Ovary (tissue), 9 donors: ENCODE data around the gene PDK3. TPM values are rescaled to one million over a fixed set of nuclear protein-coding genes. Genes with fewer than 3 reads are reported as not detected.

Experiments
- DNase-seq, 5 donors: peaks; one replicate each; pipeline ENCODE4 v3.0.0-alpha.2; 2019 to 2020
- H3K27ac ChIP-seq, 2 donors: fragments of 200-600 bp; one replicate each; pipeline versions ENCODE4 v1.5.1 to v1.8.0; 2019 to 2022
- H3K27me3 ChIP-seq: fragments of 200-600 bp; one replicate; pipeline ENCODE4 v1.8.0; 2022
- H3K36me3 ChIP-seq: fragments of 200-600 bp; sonication (generic); one replicate; pipeline ENCODE4 v1.5.1; 2019
- H3K4me1 ChIP-seq: one replicate; pipeline ENCODE4 v1.8.1; 2013; ENCODE audit warnings: mild to moderate bottlenecking, moderate library complexity; ENCODE audit not compliant: insufficient read depth
- H3K4me3 ChIP-seq: fragments of 200-600 bp; sonication (generic); one replicate; pipeline ENCODE4 v1.5.1; 2017
- H3K9me3 ChIP-seq, 2 donors: fragments of 200-600 bp in 1 of 2; sonication (generic) in 1 of 2; one replicate each; pipeline versions ENCODE4 v1.5.1 to v1.8.1; 2013 to 2019; ENCODE audit warnings: mild to moderate bottlenecking in 1 of 2, moderate library complexity in 1 of 2
- EP300 ChIP-seq: sonication (generic); formaldehyde crosslinking; IDR thresholded peaks from one replicate; pipeline ENCODE4 v1.6.1; 2017; ENCODE audit warnings: antibody characterized with exemption
- POLR2A ChIP-seq: fragments of 450-650 bp; IDR thresholded peaks from one replicate; pipeline ENCODE4 v1.6.1; 2017; ENCODE audit warnings: antibody characterized with exemption, mild to moderate bottlenecking, moderate library complexity
- WGBS, 3 donors: extraction: QIAGEN DNeasy Blood & Tissue Kit in 1 of 3; methylation state at CpG; one replicate each; pipeline versions ENCODE4 v1.1.5 to v1.1.7; 2013 to 2017; 5-methylcytosine and 5-hydroxymethylcytosine counted together
- intact Hi-C, 4 donors: fragments of 100-400 bp; cut with DNase I; formaldehyde crosslinking; loops; one replicate each; pipeline versions ENCODE4 v1.11.0 to v1.15.1; 2022 to 2023
- polyA plus RNA-seq, 2 donors: library from polyadenylated mRNA; stranded (reverse); fragments of 200-250 nt in 1 of 2; fragments of 350-450 nt in 1 of 2; fragmentation: Illumina TruSeq in 1 of 2; extraction: RNeasy Lipid Tissue Mini Kit (QIAGEN cat#74804) in 1 of 2; gene quantifications; one replicate each; pipeline ENCODE4 v1.2.3, GENCODE V29; 2013 to 2014
- total RNA-seq, 7 donors: library from RNA; depleted of rRNA in 2 of 7; stranded (reverse); fragments of >200 nt in 2 of 7; fragmentation: NEBNext Ultra II Directional in 3 of 7; extraction: Animal tissue kit (Norgen Biotek cat#: 25700) in 3 of 7; gene quantifications; one replicate each; pipeline versions ENCODE4 v1.1.0 to v1.2.4, GENCODE V29; 2016 to 2023
- TF ChIP-seq, protein P1 (sequence below), 3 donors: fragments of 450-650 bp in 2 of 3; fragments of 200-600 bp in 1 of 3; IDR thresholded peaks; one replicate each; pipeline versions ENCODE4 v1.5.1 to v1.8.0; 2016 to 2022; ENCODE audit warnings: antibody characterized with exemption in 3 of 3, mild to moderate bottlenecking in 1 of 3
- donor health status: DM: no; HTN: no; CAD: no; lungs with moderate emphysema.
- donor health status: DM: no; HTN: no; CAD: no.
- donor health status: Bipolar disorder and iron deficiency.
- donor health status: DM: yes; HTN: yes; CAD: no.
- donor health status: DM: no; HTN: no; CAD: no.
- donor health status: DM: yes; HTN: yes; CAD: no.

PDK3 gene
- total and polyA plus RNA-seq, 9 donors = 3.1 to 30.9 (median 20.2) TPM

DNA sequence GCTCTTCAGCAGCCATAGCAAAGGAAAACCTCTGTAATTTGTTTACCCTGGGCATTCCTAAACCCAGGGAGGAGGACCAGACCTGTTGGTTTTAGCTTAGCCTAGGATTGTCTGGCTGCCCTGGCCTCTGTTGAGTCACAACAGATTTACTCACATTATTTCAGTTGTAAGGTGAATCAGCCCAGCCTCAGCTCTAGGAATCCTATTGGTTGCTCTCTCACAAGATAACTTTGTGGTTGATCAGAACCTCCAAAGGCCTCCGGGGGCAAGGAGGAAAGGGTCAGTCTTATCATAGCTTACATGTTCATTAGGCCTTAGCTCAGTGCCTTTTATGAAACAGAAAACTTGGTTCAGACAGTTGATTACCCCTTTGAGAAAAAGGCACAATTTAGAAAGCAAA is 41.0 kb downstream of the PDK3 start:
- H3K27me3 ChIP-seq = no peaks in the 10 kb centered on the region
- no peak for TF ChIP-seq POLR2A
- TF ChIP-seq, protein P1, sequence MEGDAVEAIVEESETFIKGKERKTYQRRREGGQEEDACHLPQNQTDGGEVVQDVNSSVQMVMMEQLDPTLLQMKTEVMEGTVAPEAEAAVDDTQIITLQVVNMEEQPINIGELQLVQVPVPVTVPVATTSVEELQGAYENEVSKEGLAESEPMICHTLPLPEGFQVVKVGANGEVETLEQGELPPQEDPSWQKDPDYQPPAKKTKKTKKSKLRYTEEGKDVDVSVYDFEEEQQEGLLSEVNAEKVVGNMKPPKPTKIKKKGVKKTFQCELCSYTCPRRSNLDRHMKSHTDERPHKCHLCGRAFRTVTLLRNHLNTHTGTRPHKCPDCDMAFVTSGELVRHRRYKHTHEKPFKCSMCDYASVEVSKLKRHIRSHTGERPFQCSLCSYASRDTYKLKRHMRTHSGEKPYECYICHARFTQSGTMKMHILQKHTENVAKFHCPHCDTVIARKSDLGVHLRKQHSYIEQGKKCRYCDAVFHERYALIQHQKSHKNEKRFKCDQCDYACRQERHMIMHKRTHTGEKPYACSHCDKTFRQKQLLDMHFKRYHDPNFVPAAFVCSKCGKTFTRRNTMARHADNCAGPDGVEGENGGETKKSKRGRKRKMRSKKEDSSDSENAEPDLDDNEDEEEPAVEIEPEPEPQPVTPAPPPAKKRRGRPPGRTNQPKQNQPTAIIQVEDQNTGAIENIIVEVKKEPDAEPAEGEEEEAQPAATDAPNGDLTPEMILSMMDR (IDR thresholded peaks at IDR 0.05) = no peak
- TF ChIP-seq EP300 = no peak
- intact Hi-C loops = no loop called here
- 79 to 88% (median 81%) methylated on average over 1 of the region's 1 CpG for WGBS, 3 donors
- no peaks in the 10 kb centered on the region for H3K4me1 ChIP-seq
- no peaks in the 10 kb centered on the region for H3K9me3 ChIP-seq
- no peak for DNase-seq
- H3K27ac ChIP-seq = no peak overlapping the region
- no peak overlapping the region for H3K4me3 ChIP-seq
- H3K36me3 ChIP-seq = no peaks in the 10 kb centered on the region

DNA sequence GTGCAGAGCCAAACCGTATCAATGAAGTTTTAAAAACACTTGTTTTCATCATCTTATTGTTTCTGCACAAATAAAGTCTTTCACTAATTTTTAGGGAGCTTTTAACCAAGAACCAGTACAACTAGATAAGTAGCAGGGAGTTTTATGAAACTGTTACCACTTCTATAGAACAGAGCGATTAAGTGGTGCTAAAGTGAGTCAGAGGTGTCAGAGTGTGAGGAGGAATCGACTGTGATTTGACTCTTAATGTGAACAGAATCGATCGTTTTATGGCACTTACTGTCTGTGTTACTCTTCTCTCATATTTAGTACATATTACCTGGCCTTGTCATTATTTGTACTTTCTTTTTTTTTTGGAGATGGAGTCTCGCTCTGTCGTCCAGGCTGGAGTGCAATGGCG is 43.3 kb downstream of the PDK3 start:
- no peaks in the 10 kb centered on the region for H3K36me3 ChIP-seq
- intact Hi-C loops = no loop called here
- no peak overlapping the region for H3K4me3 ChIP-seq
- TF ChIP-seq POLR2A (no peak), EP300 (no peak)
- TF ChIP-seq, protein P1 (IDR thresholded peaks at IDR 0.05) = no peak
- no peak for DNase-seq
- H3K4me1 ChIP-seq = no peaks in the 10 kb centered on the region
- H3K9me3 ChIP-seq = no peaks in the 10 kb centered on the region
- no peak overlapping the region for H3K27ac ChIP-seq
- WGBS, 3 donors = 84 to 88% (median 86%) methylated on average over 8 of the region's 8 CpGs
- no peaks in the 10 kb centered on the region for H3K27me3 ChIP-seq

DNA sequence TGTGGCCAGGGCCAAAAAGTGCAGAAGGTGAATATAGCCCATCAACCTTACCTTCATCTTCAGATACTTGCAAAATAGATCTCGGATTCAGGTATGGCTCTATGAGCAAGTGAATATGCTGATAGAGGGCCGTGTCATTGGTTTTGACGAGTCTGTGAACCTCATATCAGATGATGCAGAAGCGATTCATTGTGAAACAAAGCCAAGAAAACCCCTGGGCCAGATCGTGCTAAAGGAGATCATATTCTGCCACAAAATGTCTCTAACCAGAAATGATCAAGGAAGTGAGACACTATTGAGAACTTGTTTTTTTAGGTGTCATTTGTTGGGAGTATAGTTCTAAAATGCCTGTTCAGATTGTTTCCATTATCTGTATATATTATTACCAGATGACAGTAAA is 48.3 kb downstream of the PDK3 start:
- TF ChIP-seq POLR2A (no peak), EP300 (no peak)
- TF ChIP-seq, protein P1 (IDR thresholded peaks at IDR 0.05) = no peak
- H3K4me3 ChIP-seq = no peak overlapping the region
- intact Hi-C loops = no loop called here

DNA sequence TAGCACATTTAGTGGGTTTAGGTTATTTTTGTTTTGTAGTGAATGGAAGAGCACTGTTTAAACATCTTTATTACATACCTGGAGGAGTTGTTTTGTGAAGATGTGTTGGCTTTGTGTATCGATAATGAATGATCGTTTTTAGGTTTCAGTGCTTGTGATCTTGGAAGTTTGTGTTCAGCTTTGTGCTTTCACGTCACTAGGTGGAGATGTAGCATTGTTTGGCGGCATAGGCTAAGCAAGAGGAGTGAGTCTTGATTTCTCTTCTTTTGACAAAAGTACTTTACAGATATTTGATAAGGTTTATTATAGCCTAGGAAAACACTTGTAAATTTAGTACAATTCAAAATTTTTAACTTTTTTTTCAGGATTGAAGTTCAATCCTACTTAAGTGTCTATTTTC is 50.4 kb downstream of the PDK3 start:
- H3K27ac ChIP-seq = no peak overlapping the region
- H3K4me1 ChIP-seq = no peaks in the 10 kb centered on the region
- no peak overlapping the region for H3K4me3 ChIP-seq
- 22 to 32% (median 28%) methylated on average over 4 of the region's 4 CpGs for WGBS, 3 donors
- H3K9me3 ChIP-seq = no peaks in the 10 kb centered on the region
- intact Hi-C loops = no loop called here
- no peak for TF ChIP-seq EP300
- no peak for TF ChIP-seq POLR2A
- TF ChIP-seq, protein P1 (IDR thresholded peaks at IDR 0.05) = no peak
- H3K36me3 ChIP-seq = no peaks in the 10 kb centered on the region
- H3K27me3 ChIP-seq = no peaks in the 10 kb centered on the region
- DNase-seq = no peak

More for the DNA sequence above, 48.3 kb downstream of the PDK3 start:
- Histone ChIP-seq H3K4me1 (no peaks in the 10 kb centered on the region), H3K27ac (no peak overlapping the region), H3K36me3 (no peaks in the 10 kb centered on the region), H3K27me3 (no peaks in the 10 kb centered on the region), H3K9me3 (no peaks in the 10 kb centered on the region)
- DNase-seq = no peak
- 68 to 70% (median 68%) methylated on average over 5 of the region's 5 CpGs for WGBS, 3 donors

DNA sequence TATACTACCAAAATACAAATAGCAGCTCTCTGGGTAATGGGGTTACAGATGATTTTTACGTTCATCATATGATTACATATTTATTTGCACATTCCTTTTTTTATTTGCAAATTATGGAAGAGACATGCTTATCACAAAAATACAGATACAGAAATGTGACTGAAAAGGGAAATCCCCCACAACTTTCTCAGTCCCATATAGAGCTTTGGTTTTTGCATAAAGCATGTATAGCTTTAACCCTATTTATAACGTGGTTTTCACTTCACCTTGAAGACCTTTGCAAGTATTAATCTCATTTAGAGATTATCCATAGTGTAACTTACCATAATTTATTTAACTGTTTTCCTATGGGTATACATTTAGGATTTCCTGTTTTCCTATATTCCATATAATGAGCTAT is 55.4 kb downstream of the PDK3 start:
- no peaks in the 10 kb centered on the region for H3K36me3 ChIP-seq
- H3K27me3 ChIP-seq = no peaks in the 10 kb centered on the region
- TF ChIP-seq POLR2A = no peak
- TF ChIP-seq, protein P1 (IDR thresholded peaks at IDR 0.05) = no peak
- TF ChIP-seq EP300 = no peak
- no peak overlapping the region for H3K4me3 ChIP-seq
- no peaks in the 10 kb centered on the region for H3K9me3 ChIP-seq
- intact Hi-C loops = no loop called here
- WGBS, 3 donors = 71 to 80% (median 76%) methylated on average over 2 of the region's 2 CpGs
- H3K27ac ChIP-seq = no peak overlapping the region
- H3K4me1 ChIP-seq = no peaks in the 10 kb centered on the region
- DNase-seq = no peak
